ENCODE results near the gene IFI16. TPM values are rescaled to one million over a fixed set of nuclear protein-coding genes. Genes with fewer than 3 reads are reported as not detected.

The IFI16 gene
- total and polyA plus RNA-seq, 10 of the 15 experiments (the other 5 are each of a cell fraction or from before 2014, with no cell fraction given), result 120 to 375 (median 188) TPM

DNA sequence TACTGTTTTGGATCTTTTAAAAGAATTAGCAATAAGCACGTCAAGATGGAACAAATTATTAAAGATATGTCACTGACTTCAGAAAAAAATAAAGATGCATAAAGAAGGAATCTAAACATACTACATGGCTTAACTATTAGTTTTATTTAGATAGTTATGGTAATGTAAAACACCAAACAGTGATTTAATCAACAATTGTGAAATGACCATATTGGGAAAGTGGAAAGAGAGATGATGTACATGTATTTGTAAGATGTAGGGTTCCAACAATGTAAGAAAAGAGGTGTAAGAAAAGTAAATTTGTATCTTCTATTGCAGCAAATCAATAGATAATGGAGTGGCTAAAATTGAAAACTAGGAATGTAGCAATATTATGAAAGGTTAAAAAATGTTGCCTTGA is 73.3 kb downstream of the IFI16 start:
- FAIRE-seq, result no peak
- no peak for DNase-seq (ENCODE audit: low read depth, low spot score)
- Histone ChIP-seq H3K9ac (ENCODE audit: control insufficient read depth, insufficient read depth, low read length) (no peak overlapping the region), H3K27me3 (replicated peaks in 1 of 2; ENCODE audit: control insufficient read depth in 2 of 2, insufficient read depth in 2 of 2, low read length in 1 of 2) (no peaks in the 10 kb centered on the region), H4K20me1 (ENCODE audit: control insufficient read depth, insufficient read depth) (no peaks in the 10 kb centered on the region), H3K36me3 (ENCODE audit: control insufficient read depth in 2 of 2, insufficient read depth in 2 of 2, low read length in 1 of 2) (no peaks in the 10 kb centered on the region), H3K4me3 (no peak overlapping the region), H3K27ac (ENCODE audit: control insufficient read depth, insufficient read depth) (no peak overlapping the region), H3K4me2 (ENCODE audit: control insufficient read depth, insufficient read depth) (no peak overlapping the region), H3K79me2 (ENCODE audit: control insufficient read depth, insufficient read depth, low read length) (no peaks in the 10 kb centered on the region), H3K4me1 (ENCODE audit: control insufficient read depth, insufficient read depth, low read length) (peaks cover 4% of the 10 kb centered on the region), H2AFZ (ENCODE audit: control insufficient read depth, low read depth, low read length) (no peak overlapping the region), H3K9me3 (replicated peaks; ENCODE audit: control insufficient read depth, insufficient read depth, low read length) (no peaks in the 10 kb centered on the region)
- SMC1A ChIA-PET (ENCODE audit: uncharacterized antibody, unreplicated experiment), result interaction anchor here (1.9 kb wide), 1 partner anchor 11 kb away, joined by 8 read pairs; no protein-coding TSS in a partner anchor
- CTCF ChIA-PET, result interaction anchor here (1.7 kb wide), 1 partner anchor 12 kb away, joined by 4 read pairs; no protein-coding TSS in a partner anchor
- TF ChIP-seq YY1 (IDR thresholded peaks at IDR 0.05; ENCODE audit: low read depth, low read length), result no peak
- no peak for TF ChIP-seq RBBP5 (conservative IDR thresholded peaks at IDR 0.05)
- no peak for TF ChIP-seq ETV6 (conservative IDR thresholded peaks at IDR 0.05 in 1 of 2, IDR thresholded peaks at IDR 0.05 in 1 of 2; ENCODE audit: borderline replicate concordance in 1 of 2, low read depth in 1 of 2)
- TF ChIP-seq, protein P1, sequence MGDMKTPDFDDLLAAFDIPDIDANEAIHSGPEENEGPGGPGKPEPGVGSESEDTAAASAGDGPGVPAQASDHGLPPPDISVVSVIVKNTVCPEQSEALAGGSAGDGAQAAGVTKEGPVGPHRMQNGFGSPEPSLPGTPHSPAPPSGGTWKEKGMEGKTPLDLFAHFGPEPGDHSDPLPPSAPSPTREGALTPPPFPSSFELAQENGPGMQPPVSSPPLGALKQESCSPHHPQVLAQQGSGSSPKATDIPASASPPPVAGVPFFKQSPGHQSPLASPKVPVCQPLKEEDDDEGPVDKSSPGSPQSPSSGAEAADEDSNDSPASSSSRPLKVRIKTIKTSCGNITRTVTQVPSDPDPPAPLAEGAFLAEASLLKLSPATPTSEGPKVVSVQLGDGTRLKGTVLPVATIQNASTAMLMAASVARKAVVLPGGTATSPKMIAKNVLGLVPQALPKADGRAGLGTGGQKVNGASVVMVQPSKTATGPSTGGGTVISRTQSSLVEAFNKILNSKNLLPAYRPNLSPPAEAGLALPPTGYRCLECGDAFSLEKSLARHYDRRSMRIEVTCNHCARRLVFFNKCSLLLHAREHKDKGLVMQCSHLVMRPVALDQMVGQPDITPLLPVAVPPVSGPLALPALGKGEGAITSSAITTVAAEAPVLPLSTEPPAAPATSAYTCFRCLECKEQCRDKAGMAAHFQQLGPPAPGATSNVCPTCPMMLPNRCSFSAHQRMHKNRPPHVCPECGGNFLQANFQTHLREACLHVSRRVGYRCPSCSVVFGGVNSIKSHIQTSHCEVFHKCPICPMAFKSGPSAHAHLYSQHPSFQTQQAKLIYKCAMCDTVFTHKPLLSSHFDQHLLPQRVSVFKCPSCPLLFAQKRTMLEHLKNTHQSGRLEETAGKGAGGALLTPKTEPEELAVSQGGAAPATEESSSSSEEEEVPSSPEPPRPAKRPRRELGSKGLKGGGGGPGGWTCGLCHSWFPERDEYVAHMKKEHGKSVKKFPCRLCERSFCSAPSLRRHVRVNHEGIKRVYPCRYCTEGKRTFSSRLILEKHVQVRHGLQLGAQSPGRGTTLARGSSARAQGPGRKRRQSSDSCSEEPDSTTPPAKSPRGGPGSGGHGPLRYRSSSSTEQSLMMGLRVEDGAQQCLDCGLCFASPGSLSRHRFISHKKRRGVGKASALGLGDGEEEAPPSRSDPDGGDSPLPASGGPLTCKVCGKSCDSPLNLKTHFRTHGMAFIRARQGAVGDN (IDR thresholded peaks at IDR 0.05), result no peak
- TF ChIP-seq SMAD1 (IDR thresholded peaks at IDR 0.05; ENCODE audit: low read depth, partially characterized antibody), result no peak
- intact Hi-C loops (cut with micrococcal nuclease; ENCODE audit: unreplicated experiment) (no loop called here), in situ Hi-C loops (cut with MboI) (no loop called here)
- POLR2A ChIA-PET, result no interaction called here
- no peak for ATAC-seq
- RAD21 ChIA-PET (ENCODE audit: unreplicated experiment), result interaction anchor here (0.6 kb wide), 1 partner anchor 1085 kb away, joined by 3 read pairs; no protein-coding TSS in a partner anchor
- no TSS peak for BruUV-seq (replicated peaks)
- 92% methylated on average over 1 of the region's 1 CpG for WGBS (ENCODE audit: insufficient coverage, insufficient replicate concordance, low lambda C conversion rate, missing lambda C conversion rate)
